HUES64 (cell line): ENCODE data around the gene TP63.

Experiments
- H3K27ac ChIP-seq: 2 replicates; pipeline ENCODE4 v1.7.0; 2013; ENCODE audit warnings: low read depth, low read length, inconsistent platforms
- H3K27me3 ChIP-seq: 2 replicates; pipeline ENCODE4 v1.6.1; 2013; ENCODE audit warnings: mild to moderate bottlenecking, low read length; ENCODE audit not compliant: insufficient read depth
- H3K36me3 ChIP-seq: 2 replicates; pipeline ENCODE4 v1.6.1; 2013; ENCODE audit warnings: mild to moderate bottlenecking, low read length; ENCODE audit not compliant: insufficient read depth
- H3K4me1 ChIP-seq: 2 replicates; pipeline ENCODE4 v1.6.1; 2013; ENCODE audit warnings: mild to moderate bottlenecking, low read length, moderate library complexity; ENCODE audit not compliant: insufficient read depth
- H3K4me3 ChIP-seq: 2 replicates; pipeline ENCODE4 v1.5.1; 2013; ENCODE audit warnings: mild to moderate bottlenecking, low read length, moderate library complexity
- H3K9ac ChIP-seq: 2 replicates; pipeline ENCODE4 v1.6.1; 2013; ENCODE audit warnings: mild to moderate bottlenecking, low read depth, low read length
- H3K9me3 ChIP-seq: 2 replicates; pipeline ENCODE4 v1.6.1; 2013; ENCODE audit warnings: low read depth, low read length; ENCODE audit not compliant: insufficient read depth
- WGBS: fragments of 150-250, 120-280 bp; methylation state at CpG from one replicate; pipeline ENCODE4 v1.1.7; 2013; ENCODE audit warnings: missing lambda C conversion rate; 5-methylcytosine and 5-hydroxymethylcytosine counted together

Gene TP63

DNA sequence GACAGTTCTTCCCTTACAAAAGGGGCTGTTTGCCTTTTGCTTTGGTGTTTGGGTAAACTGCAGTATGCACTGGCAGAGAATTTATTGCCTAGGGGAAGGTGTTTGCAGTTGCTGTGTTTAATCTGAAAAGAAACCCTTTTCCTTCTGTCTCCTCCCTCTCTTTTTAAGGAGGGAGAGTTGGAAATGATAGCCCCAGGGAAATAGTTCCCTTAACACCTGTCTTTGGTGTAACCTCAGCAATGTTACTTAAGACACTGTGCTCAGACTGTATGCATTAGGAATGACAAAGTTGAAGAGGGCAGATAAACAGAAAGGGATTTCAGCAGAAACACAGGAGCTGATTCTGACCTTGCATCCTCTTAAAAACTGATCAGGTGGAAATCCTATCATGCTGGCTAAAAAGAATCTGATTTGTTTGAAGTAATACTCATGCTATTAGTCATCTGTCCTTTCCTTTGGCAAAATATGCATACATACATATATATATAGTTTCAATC lies 125.4 kb downstream of the TP63 start:
- Histone ChIP-seq H3K27ac (no peak overlapping the region), H3K4me1 (no peaks in the 10 kb centered on the region), H3K9ac (no peak overlapping the region), H3K9me3 (peaks cover 9% of the 10 kb centered on the region; the same call in 1 of the 2 replicates), H3K4me3 (no peak overlapping the region), H3K27me3 (peaks cover 3% of the 10 kb centered on the region; the same call in 1 of the 2 replicates), H3K36me3 (no peaks in the 10 kb centered on the region)

DNA sequence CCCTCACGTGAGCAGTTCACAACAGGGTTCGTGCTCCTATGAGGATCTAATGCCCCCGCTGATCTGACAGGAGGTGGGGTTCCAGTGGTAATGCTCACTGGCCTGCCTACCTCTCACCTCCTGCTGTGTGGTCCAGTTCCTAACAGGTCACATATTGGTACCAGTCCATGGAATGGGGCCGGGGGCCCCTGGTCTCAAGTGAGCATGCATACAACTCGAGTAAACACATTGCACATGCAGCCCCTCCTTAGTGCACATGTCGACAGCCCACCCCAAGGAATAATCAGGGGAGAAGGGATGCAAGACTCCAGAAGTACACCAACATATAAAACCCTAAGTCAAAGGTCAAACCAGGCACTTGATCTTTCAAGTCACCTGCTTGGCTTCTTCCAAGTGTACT lies 127.0 kb downstream of the TP63 start:
- Histone ChIP-seq H3K4me1 (no peaks in the 10 kb centered on the region), H3K36me3 (no peaks in the 10 kb centered on the region), H3K27ac (no peak overlapping the region), H3K27me3 (peaks cover 3% of the 10 kb centered on the region; the same call in 1 of the 2 replicates), H3K9me3 (peaks cover 9% of the 10 kb centered on the region; the same call in 1 of the 2 replicates), H3K4me3 (no peak overlapping the region), H3K9ac (no peak overlapping the region)
- WGBS = 93% methylated on average over 6 of the region's 6 CpGs

DNA sequence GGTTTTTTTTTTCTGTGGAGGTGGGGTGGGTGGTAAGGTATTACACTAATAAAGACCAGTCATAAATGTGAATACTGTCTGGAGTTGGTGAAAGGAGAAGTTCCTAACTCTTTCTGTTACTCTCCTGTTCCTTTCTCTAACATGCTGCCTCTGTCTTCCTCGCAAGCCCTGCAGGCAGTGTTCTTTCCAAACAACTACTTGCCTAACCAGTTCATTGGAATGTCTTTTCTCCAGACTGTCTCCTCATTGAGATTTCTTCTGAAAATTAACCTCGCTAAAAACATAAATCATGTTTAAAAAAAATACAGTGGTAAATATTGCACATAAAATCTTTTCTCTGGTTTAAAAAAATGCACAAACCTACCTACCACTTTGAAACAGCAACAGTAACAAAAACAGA lies 135.2 kb downstream of the TP63 start:
- Histone ChIP-seq H3K9me3 (no peaks in the 10 kb centered on the region), H3K4me3 (no peak overlapping the region), H3K27me3 (peaks cover 19% of the 10 kb centered on the region), H3K27ac (no peak overlapping the region), H3K36me3 (no peaks in the 10 kb centered on the region), H3K4me1 (peaks cover 12% of the 10 kb centered on the region), H3K9ac (peak overlapping the region; percentile 25; the same call in 1 of the 2 replicates)
- WGBS = 89% methylated on average over 2 of the region's 2 CpGs

DNA sequence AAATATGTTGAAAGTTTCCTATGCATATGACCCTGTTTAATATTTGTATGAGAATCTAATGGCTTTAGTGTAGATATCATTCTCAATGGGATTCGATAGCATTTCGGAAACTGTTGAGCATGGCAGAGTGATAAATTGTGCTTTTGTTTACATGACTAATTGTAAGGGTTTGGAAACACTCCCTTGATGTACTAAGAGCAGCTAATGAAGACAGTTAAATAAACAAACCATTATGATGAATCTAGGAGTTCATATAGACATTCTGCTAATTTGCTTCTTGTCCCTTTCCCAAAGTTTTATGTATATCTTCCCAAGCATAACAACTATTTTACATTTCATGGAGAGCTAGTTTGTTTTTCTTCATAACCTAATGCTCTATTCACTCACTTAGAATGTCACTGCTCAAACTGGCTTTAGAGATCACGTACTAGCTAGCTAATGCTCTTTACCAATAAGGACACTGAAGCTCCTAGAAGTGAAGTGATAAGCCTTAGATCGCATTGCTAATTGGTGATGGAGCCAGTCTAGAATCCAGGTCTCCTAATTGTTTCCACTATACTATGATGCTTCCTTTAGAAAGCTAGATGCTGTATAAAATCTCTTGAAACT lies 140.8 kb downstream of the TP63 start:
- Histone ChIP-seq H3K27me3 (peaks cover 73% of the 10 kb centered on the region), H3K4me3 (no peak overlapping the region), H3K9me3 (no peaks in the 10 kb centered on the region), H3K4me1 (peaks cover 8% of the 10 kb centered on the region), H3K27ac (no peak overlapping the region), H3K9ac (no peak overlapping the region), H3K36me3 (no peaks in the 10 kb centered on the region)
- 86% methylated on average over 4 of the region's 4 CpGs for WGBS

DNA sequence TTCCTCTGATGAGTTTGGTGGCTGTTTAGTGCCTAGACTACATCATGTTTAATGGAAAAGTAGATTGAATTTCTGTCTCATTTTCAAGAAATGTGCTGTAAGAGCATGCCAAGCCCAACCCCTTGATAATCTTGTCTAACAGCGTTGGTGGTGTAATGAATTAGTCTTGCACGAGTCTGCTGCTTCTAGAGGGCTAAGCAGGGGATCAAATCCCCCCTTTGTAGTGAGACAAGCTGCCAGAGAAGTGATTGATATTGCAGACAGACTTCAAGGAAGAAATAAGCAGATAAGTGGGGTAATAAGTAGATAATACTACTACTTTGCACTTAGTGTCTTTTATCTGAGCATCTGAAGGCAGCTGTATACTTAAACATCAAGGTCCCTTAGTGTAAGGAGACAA lies 141.4 kb downstream of the TP63 start:
- peaks cover 80% of the 10 kb centered on the region for H3K27me3 ChIP-seq
- no peaks in the 10 kb centered on the region for H3K36me3 ChIP-seq
- H3K27ac ChIP-seq = no peak overlapping the region
- 70% methylated on average over 2 of the region's 2 CpGs for WGBS
- no peaks in the 10 kb centered on the region for H3K9me3 ChIP-seq
- H3K4me3 ChIP-seq = no peak overlapping the region
- H3K4me1 ChIP-seq = peaks cover 6% of the 10 kb centered on the region; the same call in 1 of the 2 replicates
- H3K9ac ChIP-seq = no peak overlapping the region

DNA sequence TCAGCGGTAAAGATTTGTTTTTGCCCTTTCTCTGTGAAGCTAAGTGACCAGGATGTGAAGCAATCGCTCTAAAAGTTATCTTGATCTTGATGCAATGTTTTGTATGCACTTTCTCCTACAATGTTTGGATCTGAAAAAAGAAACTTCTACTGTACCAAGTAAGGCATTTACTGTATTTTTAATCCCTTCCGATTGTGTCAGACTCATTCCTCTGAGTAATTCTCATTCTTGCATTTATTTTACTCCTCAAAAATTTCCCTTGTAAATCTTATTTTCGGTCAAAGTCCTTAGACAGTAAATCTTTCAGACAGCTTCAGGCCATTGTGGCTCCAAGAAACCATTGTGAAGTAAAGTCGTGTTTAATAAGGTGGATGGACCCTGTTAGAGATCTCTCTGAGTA lies 141.9 kb downstream of the TP63 start:
- Histone ChIP-seq H3K4me3 (no peak overlapping the region), H3K36me3 (no peaks in the 10 kb centered on the region), H3K27me3 (peaks cover 82% of the 10 kb centered on the region), H3K9me3 (no peaks in the 10 kb centered on the region), H3K27ac (no peak overlapping the region), H3K9ac (no peak overlapping the region), H3K4me1 (peaks cover 6% of the 10 kb centered on the region; the same call in 1 of the 2 replicates)
- 92% methylated on average over 5 of the region's 5 CpGs for WGBS

- no peak overlapping the region for H3K27ac ChIP-seq
- H3K27me3 ChIP-seq = peaks cover 99% of the 10 kb centered on the region
- H3K36me3 ChIP-seq = no peaks in the 10 kb centered on the region
- no peaks in the 10 kb centered on the region for H3K9me3 ChIP-seq
- peaks cover 6% of the 10 kb centered on the region; the same call in 1 of the 2 replicates for H3K4me1 ChIP-seq
- H3K9ac ChIP-seq = no peak overlapping the region
- H3K4me3 ChIP-seq = no peak overlapping the region
- WGBS = 19% methylated on average over 5 of the region's 6 CpGs
Measured at GRCh38 chr3:189776149-189776824, 145.1 kb downstream of the TP63 start.

DNA sequence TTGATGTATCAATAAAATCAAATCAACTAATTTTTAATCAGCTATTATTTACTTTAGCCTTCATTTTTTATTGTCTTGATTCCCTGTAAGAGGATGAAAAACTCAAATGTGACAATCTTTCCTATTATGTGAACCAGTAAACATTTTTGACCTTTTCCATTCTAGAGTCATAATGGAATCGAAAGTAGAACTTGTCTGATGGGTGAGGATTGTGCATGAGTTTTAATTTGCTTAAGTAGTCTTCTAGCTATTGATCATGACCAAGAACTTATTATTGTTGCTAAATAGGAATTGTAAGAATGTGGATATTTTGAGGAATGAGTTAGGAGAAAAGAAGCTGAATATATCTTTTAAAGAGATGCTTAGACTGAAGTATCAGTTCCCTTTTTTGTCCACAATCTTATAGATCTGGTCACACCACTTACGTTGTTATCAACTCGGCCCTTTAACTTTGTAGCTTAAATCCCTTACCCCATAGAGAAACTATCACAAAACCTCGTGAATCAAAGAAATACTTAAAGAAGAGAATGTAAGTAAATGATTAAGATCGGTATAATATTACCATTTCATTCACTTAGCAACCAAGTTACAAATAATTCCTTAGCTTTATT lies 147.3 kb downstream of the TP63 start:
- H3K9me3 ChIP-seq = no peaks in the 10 kb centered on the region
- H3K4me1 ChIP-seq = peaks cover 6% of the 10 kb centered on the region; the same call in 1 of the 2 replicates
- WGBS = 88% methylated on average over 3 of the region's 5 CpGs
- H3K9ac ChIP-seq = no peak overlapping the region
- H3K36me3 ChIP-seq = no peaks in the 10 kb centered on the region
- no peak overlapping the region for H3K4me3 ChIP-seq
- H3K27me3 ChIP-seq = peaks cover 97% of the 10 kb centered on the region
- H3K27ac ChIP-seq = no peak overlapping the region

- Histone ChIP-seq H3K27ac (no peak overlapping the region), H3K4me3 (no peak overlapping the region), H3K27me3 (peaks cover 98% of the 10 kb centered on the region), H3K4me1 (peaks cover 6% of the 10 kb centered on the region; the same call in 1 of the 2 replicates), H3K9me3 (no peaks in the 10 kb centered on the region), H3K9ac (no peak overlapping the region), H3K36me3 (no peaks in the 10 kb centered on the region)
- WGBS = 78% methylated on average over 3 of the region's 3 CpGs
Measured at GRCh38 chr3:189779166-189779565, 148.0 kb downstream of the TP63 start.

GRCh38 chr3:189780546-189781270 lies 149.5 kb downstream of the TP63 start:
- H3K4me1 ChIP-seq = peaks cover 6% of the 10 kb centered on the region; the same call in 1 of the 2 replicates
- H3K9ac ChIP-seq = no peak overlapping the region
- no peak overlapping the region for H3K4me3 ChIP-seq
- peaks cover 98% of the 10 kb centered on the region for H3K27me3 ChIP-seq
- H3K27ac ChIP-seq = no peak overlapping the region
- H3K9me3 ChIP-seq = no peaks in the 10 kb centered on the region
- H3K36me3 ChIP-seq = no peaks in the 10 kb centered on the region
- WGBS = 87% methylated on average over 6 of the region's 6 CpGs

- peaks cover 91% of the 10 kb centered on the region for H3K27me3 ChIP-seq
- H3K4me1 ChIP-seq = peaks cover 4% of the 10 kb centered on the region; the same call in 1 of the 2 replicates
- 77% methylated on average over 5 of the region's 6 CpGs for WGBS
- H3K4me3 ChIP-seq = no peak overlapping the region
- H3K9ac ChIP-seq = no peak overlapping the region
- no peaks in the 10 kb centered on the region for H3K36me3 ChIP-seq
- H3K27ac ChIP-seq = no peak overlapping the region
- no peaks in the 10 kb centered on the region for H3K9me3 ChIP-seq
Measured at GRCh38 chr3:189781415-189781814, 150.2 kb downstream of the TP63 start.
